SK-N-SH (cell line): ENCODE data around the gene DNAH10. TPM values are rescaled to one million over a fixed set of nuclear protein-coding genes. Genes with fewer than 3 reads are reported as not detected.
A peak's percentile ranks its signal among the peaks of the same experiment; 100 is the strongest.

Experiments used
- CTCF ChIA-PET: fragments of 300-600, 350-600 bp; formaldehyde crosslinking; extraction: SDS; loops from one replicate; lab custom pipeline; 2021; lab: Yijun Ruan, JAX
- POLR2A ChIA-PET: fragments of 350-600 bp; sonication (Branson Sonifier 250); formaldehyde crosslinking; extraction: SDS; loops from one replicate; lab custom pipeline; 2020; ENCODE audit warnings: antibody characterized with exemption, inconsistent platforms; lab: Yijun Ruan, JAX
- DNase-seq: peaks from one replicate; pipeline ENCODE4 v3.0.0; 2012
- H2AFZ ChIP-seq: fragments of 200-600 bp; sonication (generic); 2 replicates; pipeline ENCODE4 v1.8.1; 2016; ENCODE audit warnings: antibody characterized with exemption, mild to moderate bottlenecking, low read depth
- H3F3A ChIP-seq: fragments of 200-600 bp; sonication (generic); replicated peaks from 2 replicates; pipeline ENCODE3; 2016; ENCODE audit warnings: antibody characterized with exemption, mild to moderate bottlenecking; ENCODE audit not compliant: insufficient read depth
- H3K27ac ChIP-seq, 2 experiments: fragments of 200-500 bp in 1 of 2; fragments of 200-600 bp in 1 of 2; sonication (Bioruptor generic) in 1 of 2; sonication (generic), shearing (Covaris generic) in 1 of 2; 2 replicates each; pipeline versions ENCODE4 v1.5.1 to v1.6.1; 2014 to 2016; ENCODE audit warnings: low read depth in 2 of 2, inconsistent platforms in 1 of 2, low read length in 1 of 2, mild to moderate bottlenecking in 1 of 2, mixed read lengths in 1 of 2
- H3K27me3 ChIP-seq: fragments of 200-600 bp; sonication (generic), shearing (Covaris generic); 2 replicates; pipeline ENCODE4 v1.6.1; 2016; ENCODE audit warnings: mixed run types; ENCODE audit not compliant: insufficient read depth
- H3K36me3 ChIP-seq, 2 experiments: fragments of 200-500 bp in 1 of 2; fragments of 200-600 bp in 1 of 2; sonication (Bioruptor generic) in 1 of 2; sonication (generic) in 1 of 2; replicated peaks in 1 of 2; 2 replicates each; pipeline versions ENCODE3 to v1.5.1; 2014 to 2016; ENCODE audit warnings: low read length in 1 of 2, mild to moderate bottlenecking in 1 of 2; ENCODE audit not compliant: insufficient read depth in 2 of 2, control insufficient read depth in 1 of 2
- H3K4me1 ChIP-seq, 2 experiments: fragments of 200-500 bp in 1 of 2; fragments of 200-600 bp in 1 of 2; sonication (Bioruptor generic) in 1 of 2; sonication (generic), shearing (Covaris generic) in 1 of 2; 2 replicates each; pipeline versions ENCODE4 v1.5.1 to v1.6.1; 2014 to 2016; ENCODE audit warnings: low read depth in 1 of 2, low read length in 1 of 2, mixed run types in 1 of 2; ENCODE audit not compliant: insufficient read depth in 2 of 2, control insufficient read depth in 1 of 2
- H3K4me2 ChIP-seq: fragments of 200-600 bp; sonication (generic), shearing (Covaris generic); 2 replicates; pipeline ENCODE4 v1.6.1; 2017; ENCODE audit warnings: mixed run types
- H3K4me3 ChIP-seq, 2 experiments: fragments of 200-500 bp in 1 of 2; fragments of 200-600 bp in 1 of 2; sonication (Bioruptor generic) in 1 of 2; sonication (generic), shearing (Covaris generic) in 1 of 2; 2 replicates each; pipeline versions ENCODE4 v1.5.1 to v1.8.1; 2014 to 2016; ENCODE audit warnings: low read depth in 2 of 2, inconsistent platforms in 1 of 2, low read length in 1 of 2, mild to moderate bottlenecking in 1 of 2, mixed read lengths in 1 of 2, moderate library complexity in 1 of 2
- H3K79me2 ChIP-seq: fragments of 200-600 bp; sonication (generic); 2 replicates; pipeline ENCODE4 v1.8.1; 2017; ENCODE audit warnings: mild to moderate bottlenecking; ENCODE audit not compliant: insufficient read depth
- H3K9ac ChIP-seq: fragments of 200-600 bp; sonication (generic); 2 replicates; pipeline ENCODE4 v1.6.1; 2017; ENCODE audit warnings: mixed run types
- H3K9me2 ChIP-seq: fragments of 200-600 bp; sonication (generic); 2 replicates; pipeline ENCODE4 v1.6.1; 2017; ENCODE audit warnings: mixed run types
- H3K9me3 ChIP-seq: fragments of 200-600 bp; sonication (generic); 2 replicates; pipeline ENCODE4 v1.6.1; 2017; ENCODE audit warnings: mixed run types, mild to moderate bottlenecking, moderate library complexity
- H4K20me1 ChIP-seq: fragments of 200-600 bp; sonication (generic); 2 replicates; pipeline ENCODE4 v1.6.1; 2017; ENCODE audit warnings: mild to moderate bottlenecking, mixed run types; ENCODE audit not compliant: insufficient read depth
- ELF1 ChIP-seq: IDR thresholded peaks from 2 replicates; pipeline ENCODE4 v1.4.0; 2012
- EZH2phosphoT487 ChIP-seq: fragments of 200-600 bp; sonication (generic); IDR thresholded peaks from 2 replicates; pipeline ENCODE4 v1.6.1; 2017; ENCODE audit warnings: low read depth, mixed run types, mild to moderate bottlenecking, antibody characterized with exemption, moderate library complexity, borderline replicate concordance
- FOSL2 ChIP-seq: IDR thresholded peaks from 2 replicates; pipeline ENCODE4 v1.4.0; 2012; ENCODE audit warnings: low read depth, mild to moderate bottlenecking, moderate library complexity, borderline replicate concordance
- FOXJ3 ChIP-seq: sonication (generic); formaldehyde crosslinking; IDR thresholded peaks from 2 replicates; pipeline ENCODE4 v1.5.1; 2020; ENCODE audit warnings: mild to moderate bottlenecking, missing genetic modification reagents
- GATA2 ChIP-seq: sonication (generic); formaldehyde crosslinking; IDR thresholded peaks from 2 replicates; pipeline ENCODE4 v1.5.0; 2020; ENCODE audit warnings: mild to moderate bottlenecking, missing genetic modification reagents
- JUND ChIP-seq: IDR thresholded peaks from 2 replicates; pipeline ENCODE4 v1.4.0; 2012
- NRF1 ChIP-seq: IDR thresholded peaks from 2 replicates; pipeline ENCODE4 v1.6.1; 2012; ENCODE audit warnings: low read depth, mild to moderate bottlenecking, low read length
- RAD21 ChIP-seq: IDR thresholded peaks from 2 replicates; pipeline ENCODE4 v1.6.1; 2012; ENCODE audit warnings: mild to moderate bottlenecking, low read length
- SIN3A ChIP-seq: IDR thresholded peaks from 2 replicates; pipeline ENCODE4 v1.6.1; 2012; ENCODE audit warnings: low read depth, mild to moderate bottlenecking, low read length, moderate library complexity, borderline replicate concordance
- SMC3 ChIP-seq: IDR thresholded peaks from 2 replicates; pipeline ENCODE4 v1.6.1; 2012; ENCODE audit warnings: low read depth, low read length, improper control_type of control experiment
- TAF1 ChIP-seq: IDR thresholded peaks from 2 replicates; pipeline ENCODE4 v1.6.1; 2012; ENCODE audit warnings: low read depth, mild to moderate bottlenecking, low read length, moderate library complexity, borderline replicate concordance
- YY1 ChIP-seq: IDR thresholded peaks from 2 replicates; pipeline ENCODE4 v1.4.0; 2012; ENCODE audit warnings: low read depth, mild to moderate bottlenecking
- WGBS: methylation state at CpG from one replicate; pipeline ENCODE4 v1.1.6; 2017; ENCODE audit warnings: low lambda C conversion rate; 5-methylcytosine and 5-hydroxymethylcytosine counted together
- polyA plus RNA-seq, 3 experiments: library from polyadenylated mRNA; depleted of rRNA; stranded (reverse); fragments of >200 nt; gene quantifications; 2 replicates each; pipeline ENCODE4 v1.2.3, GENCODE V29; 2012
- TF ChIP-seq, protein P1 (sequence below): fragments of 200-600 bp; sonication (generic); IDR thresholded peaks from 2 replicates; pipeline ENCODE4 v1.6.1; 2017; ENCODE audit warnings: antibody characterized with exemption, mild to moderate bottlenecking, moderate library complexity
- TF ChIP-seq, protein P2 (sequence below): IDR thresholded peaks from 2 replicates; pipeline ENCODE4 v1.4.0; 2012; ENCODE audit warnings: low read depth, borderline replicate concordance
- TF ChIP-seq, protein P3 (sequence below): fragments of 150-350 bp; IDR thresholded peaks from 2 replicates; pipeline ENCODE4 v1.6.1; 2016; ENCODE audit warnings: mild to moderate bottlenecking, low read depth, low read length
- TF ChIP-seq, protein P4 (sequence below): IDR thresholded peaks from 2 replicates; pipeline ENCODE4 v1.4.0; 2012; ENCODE audit warnings: low read depth

DNAH10 gene
- polyA plus RNA-seq, 1 of the 3 experiments (the other 2 are of a cell fraction): 0.13 TPM

DNA sequence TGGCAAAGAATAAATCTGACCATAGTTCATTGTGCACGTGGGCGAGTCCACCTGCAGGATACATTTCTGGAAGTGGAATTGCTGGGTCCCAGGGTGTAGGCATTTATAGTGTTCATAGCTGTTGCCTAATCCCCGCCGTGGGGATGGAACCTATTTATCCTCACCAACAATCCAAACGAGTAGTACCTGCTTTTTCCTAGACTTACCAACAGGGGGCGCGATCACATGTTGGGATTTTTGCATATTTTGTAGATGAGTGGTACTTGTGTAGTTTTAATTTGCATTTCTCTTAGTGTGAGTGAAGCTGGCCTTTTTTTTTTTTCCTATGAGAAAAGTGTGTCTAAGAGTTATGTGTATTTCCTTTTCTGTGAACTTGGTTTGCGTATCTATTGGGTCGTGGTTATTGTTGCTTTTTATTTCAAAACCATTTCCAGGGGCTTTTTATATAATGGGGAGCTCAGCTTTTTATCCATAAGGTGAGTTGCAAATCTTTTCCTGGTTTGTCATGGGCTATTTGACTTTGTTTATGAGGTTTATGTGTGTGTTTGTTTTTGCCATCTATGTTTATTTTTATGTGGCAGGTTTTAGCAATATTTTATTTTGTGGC is 143.3 kb downstream of the DNAH10 start:
- POLR2A ChIA-PET: no interaction called here
- no peak overlapping the region for H3K4me3 ChIP-seq
- no peaks in the 10 kb centered on the region for H3F3A ChIP-seq
- no peaks in the 10 kb centered on the region for H3K9me3 ChIP-seq
- H3K36me3 ChIP-seq: no peaks in the 10 kb centered on the region
- CTCF ChIA-PET: interaction anchor here (0.6 to 3.2 kb wide), 28 partner anchors 9 to 842 kb away, joined by 3 to 21 read pairs (median 4); no protein-coding TSS in a partner anchor
- H3K9ac ChIP-seq: no peak overlapping the region
- no peaks in the 10 kb centered on the region for H4K20me1 ChIP-seq
- no peak overlapping the region for H2AFZ ChIP-seq
- WGBS: 35% methylated on average over 9 of the region's 9 CpGs
- no peaks in the 10 kb centered on the region for H3K27me3 ChIP-seq
- H3K27ac ChIP-seq: no peak overlapping the region
- TF ChIP-seq RAD21 (peak; percentile 57), GATA2 (CRISPR knock-in tag) (no peak), EZH2phosphoT487 (no peak), YY1 (no peak), JUND (peak; percentile 54), SMC3 (peak; percentile 56; the same call in 1 of the 2 replicates), FOXJ3 (CRISPR knock-in tag) (no peak), TAF1 (no peak), SIN3A (no peak), ELF1 (no peak), NRF1 (no peak), FOSL2 (peak; percentile 65; the same call in 1 of the 2 replicates)
- TF ChIP-seq, protein P1, sequence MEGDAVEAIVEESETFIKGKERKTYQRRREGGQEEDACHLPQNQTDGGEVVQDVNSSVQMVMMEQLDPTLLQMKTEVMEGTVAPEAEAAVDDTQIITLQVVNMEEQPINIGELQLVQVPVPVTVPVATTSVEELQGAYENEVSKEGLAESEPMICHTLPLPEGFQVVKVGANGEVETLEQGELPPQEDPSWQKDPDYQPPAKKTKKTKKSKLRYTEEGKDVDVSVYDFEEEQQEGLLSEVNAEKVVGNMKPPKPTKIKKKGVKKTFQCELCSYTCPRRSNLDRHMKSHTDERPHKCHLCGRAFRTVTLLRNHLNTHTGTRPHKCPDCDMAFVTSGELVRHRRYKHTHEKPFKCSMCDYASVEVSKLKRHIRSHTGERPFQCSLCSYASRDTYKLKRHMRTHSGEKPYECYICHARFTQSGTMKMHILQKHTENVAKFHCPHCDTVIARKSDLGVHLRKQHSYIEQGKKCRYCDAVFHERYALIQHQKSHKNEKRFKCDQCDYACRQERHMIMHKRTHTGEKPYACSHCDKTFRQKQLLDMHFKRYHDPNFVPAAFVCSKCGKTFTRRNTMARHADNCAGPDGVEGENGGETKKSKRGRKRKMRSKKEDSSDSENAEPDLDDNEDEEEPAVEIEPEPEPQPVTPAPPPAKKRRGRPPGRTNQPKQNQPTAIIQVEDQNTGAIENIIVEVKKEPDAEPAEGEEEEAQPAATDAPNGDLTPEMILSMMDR: peak; percentile 78
- TF ChIP-seq, protein P2, sequence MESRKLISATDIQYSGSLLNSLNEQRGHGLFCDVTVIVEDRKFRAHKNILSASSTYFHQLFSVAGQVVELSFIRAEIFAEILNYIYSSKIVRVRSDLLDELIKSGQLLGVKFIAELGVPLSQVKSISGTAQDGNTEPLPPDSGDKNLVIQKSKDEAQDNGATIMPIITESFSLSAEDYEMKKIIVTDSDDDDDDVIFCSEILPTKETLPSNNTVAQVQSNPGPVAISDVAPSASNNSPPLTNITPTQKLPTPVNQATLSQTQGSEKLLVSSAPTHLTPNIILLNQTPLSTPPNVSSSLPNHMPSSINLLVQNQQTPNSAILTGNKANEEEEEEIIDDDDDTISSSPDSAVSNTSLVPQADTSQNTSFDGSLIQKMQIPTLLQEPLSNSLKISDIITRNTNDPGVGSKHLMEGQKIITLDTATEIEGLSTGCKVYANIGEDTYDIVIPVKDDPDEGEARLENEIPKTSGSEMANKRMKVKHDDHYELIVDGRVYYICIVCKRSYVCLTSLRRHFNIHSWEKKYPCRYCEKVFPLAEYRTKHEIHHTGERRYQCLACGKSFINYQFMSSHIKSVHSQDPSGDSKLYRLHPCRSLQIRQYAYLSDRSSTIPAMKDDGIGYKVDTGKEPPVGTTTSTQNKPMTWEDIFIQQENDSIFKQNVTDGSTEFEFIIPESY: no peak
- TF ChIP-seq, protein P3, sequence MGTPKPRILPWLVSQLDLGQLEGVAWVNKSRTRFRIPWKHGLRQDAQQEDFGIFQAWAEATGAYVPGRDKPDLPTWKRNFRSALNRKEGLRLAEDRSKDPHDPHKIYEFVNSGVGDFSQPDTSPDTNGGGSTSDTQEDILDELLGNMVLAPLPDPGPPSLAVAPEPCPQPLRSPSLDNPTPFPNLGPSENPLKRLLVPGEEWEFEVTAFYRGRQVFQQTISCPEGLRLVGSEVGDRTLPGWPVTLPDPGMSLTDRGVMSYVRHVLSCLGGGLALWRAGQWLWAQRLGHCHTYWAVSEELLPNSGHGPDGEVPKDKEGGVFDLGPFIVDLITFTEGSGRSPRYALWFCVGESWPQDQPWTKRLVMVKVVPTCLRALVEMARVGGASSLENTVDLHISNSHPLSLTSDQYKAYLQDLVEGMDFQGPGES: no peak
- TF ChIP-seq, protein P4, sequence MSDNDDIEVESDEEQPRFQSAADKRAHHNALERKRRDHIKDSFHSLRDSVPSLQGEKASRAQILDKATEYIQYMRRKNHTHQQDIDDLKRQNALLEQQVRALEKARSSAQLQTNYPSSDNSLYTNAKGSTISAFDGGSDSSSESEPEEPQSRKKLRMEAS: no peak
- peak; percentile 74 for DNase-seq
- no peak overlapping the region for H3K4me2 ChIP-seq
- H3K4me1 ChIP-seq: peaks cover 0 to 6% of the 10 kb centered on the region in 2 experiments; a peak in 1 of 4 replicates
- no peaks in the 10 kb centered on the region for H3K79me2 ChIP-seq
- no peaks in the 10 kb centered on the region for H3K9me2 ChIP-seq
